Stimulated activated CD8-positive, alpha-beta memory T cell treated with anti-CD3 and anti-CD28 coated beads, Interleukin-12 subunit alpha, Interleukin-12 subunit beta, amount 100 ng/mL, for 1 hour (primary cell): ENCODE data around the gene EEF1G.
"Not testable (repeated sequence)": the region's sequence is repeated elsewhere in the genome, so short reads cannot be mapped to it uniquely, and the experiment has no call there.

Experiments used
- DNase-seq: peaks from one replicate; pipeline ENCODE4 v3.0.0-alpha.2; 2020; ENCODE audit warnings: low read depth

EEF1G gene

DNA sequence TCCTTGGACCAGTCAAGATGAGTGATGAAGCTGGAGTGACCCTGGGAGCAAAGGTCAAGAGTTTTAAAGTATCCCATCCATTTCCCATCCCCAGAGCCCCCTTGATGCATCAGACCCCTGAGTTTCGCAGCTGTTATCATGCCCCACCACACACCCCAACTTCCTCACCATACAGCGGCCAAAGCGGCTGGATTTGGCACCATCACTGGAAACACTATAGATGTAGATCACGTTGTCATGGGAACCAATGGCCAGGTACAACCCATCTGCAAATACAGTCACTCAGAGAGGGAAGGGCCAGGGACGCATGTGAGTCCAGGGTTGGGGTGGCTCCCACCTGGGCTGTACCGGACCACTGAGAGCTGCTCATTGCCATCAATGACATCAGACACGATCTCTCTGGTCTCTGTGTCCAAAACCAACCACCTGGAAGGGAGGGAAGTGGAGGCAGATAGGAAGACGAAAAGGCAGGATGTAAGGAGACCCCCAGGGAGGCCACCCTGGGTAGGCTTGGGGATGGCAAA lies 30.1 kb upstream of the EEF1G start:
- DNase-seq = no peak

GRCh38 chr11:62603072-62603408 lies 29.3 kb upstream of the EEF1G start:
- DNase-seq = no peak

DNA sequence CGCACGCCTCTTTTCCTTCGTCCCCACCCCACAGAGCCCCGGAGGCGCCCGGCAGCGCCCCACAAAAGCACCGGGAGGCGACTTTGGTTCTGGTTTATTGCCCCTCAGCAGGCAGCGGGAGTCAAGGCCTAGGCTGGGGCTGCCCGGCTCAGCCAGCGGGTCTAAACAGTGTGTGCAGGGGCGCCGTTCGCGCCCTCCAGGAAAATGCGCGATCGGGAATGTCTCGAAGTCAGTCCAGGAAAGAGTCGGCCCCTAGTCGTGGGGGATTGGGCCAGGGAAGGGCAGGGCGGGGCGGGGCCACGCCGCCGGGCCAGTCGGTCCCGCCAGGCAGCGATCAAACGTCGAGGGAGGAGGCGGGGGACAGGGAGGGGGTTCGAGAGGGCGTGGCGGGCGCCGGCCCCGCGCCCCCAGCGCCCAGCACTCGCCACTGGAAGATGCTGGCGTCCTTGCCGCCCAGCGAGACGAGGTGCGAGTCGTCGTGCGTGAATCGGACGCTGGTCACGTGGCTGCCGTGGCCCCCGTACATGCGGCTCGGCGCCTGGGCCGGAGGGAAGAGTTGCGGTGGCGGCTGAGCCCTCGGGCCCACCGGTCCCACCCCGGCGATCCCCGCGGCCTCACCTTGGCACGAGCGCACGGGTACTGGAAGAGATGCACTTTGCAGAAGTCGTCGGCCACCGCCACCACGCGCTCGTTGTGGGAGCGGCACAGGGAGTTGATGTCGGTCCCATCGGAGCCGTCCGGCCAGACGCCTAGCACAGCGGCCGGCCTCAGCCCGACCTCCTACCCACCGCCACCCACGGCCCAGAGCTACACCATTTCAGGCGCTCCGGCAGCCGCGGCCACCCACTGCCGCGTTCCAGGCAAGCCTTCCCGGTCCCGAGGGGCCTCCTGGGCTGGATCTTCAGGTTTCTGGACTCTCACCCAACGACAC lies 28.7 kb upstream of the EEF1G start:
- no peak for DNase-seq

DNA sequence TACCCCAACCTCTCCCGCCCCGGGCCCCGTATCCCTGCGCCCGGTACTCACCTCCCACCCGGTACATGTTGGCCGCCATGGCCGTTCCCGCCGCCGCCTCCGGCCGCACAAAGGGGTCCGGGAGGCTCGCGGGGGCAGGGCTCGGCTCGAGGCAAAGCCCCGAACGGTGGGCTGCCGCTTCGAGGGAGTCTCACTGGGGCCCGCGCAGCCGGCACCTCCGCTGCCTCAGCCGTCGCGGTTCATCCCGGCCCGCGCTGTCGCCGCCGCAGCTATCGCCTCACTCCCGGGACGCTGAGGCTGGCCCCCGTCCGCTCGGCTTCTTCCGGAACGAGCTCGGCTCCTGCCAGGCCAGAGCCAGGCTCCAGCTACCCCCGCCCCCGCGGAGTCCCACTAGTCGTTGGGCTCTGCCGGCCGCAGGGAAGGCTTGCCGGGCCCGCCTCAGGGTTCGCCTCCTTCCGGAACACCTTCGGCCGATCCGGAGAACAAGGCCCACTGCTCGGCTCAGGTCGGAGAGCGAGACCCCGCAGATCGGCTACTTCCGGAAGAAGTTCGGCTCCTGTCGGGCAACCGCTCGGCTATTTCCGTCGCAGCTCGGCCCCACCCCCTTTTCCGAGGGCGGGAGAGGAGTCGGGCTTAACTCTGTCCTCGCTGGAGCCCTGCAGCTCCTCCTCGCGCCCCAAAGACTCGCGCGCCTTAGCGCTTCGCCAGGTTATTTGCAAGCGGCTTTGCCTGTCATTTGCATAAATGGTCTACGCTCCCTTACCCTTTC lies 27.9 kb upstream of the EEF1G start, which contains the start of gene MTA2:
TSS of gene MTA2 (minus strand) at position 494 of the 769 bp plus-strand sequence. CDS start at position 79, 415 bp downstream.
- peak; percentile 98 for DNase-seq

GRCh38 chr11:62601122-62601371 lies 27.4 kb upstream of the EEF1G start:
- no peak for DNase-seq

GRCh38 chr11:62600367-62601121 lies 26.9 kb upstream of the EEF1G start:
- no peak for DNase-seq

GRCh38 chr11:62599901-62600300 lies 26.2 kb upstream of the EEF1G start:
- no peak for DNase-seq

GRCh38 chr11:62599069-62599696 lies 25.5 kb upstream of the EEF1G start:
- peak; percentile 88 for DNase-seq

DNA sequence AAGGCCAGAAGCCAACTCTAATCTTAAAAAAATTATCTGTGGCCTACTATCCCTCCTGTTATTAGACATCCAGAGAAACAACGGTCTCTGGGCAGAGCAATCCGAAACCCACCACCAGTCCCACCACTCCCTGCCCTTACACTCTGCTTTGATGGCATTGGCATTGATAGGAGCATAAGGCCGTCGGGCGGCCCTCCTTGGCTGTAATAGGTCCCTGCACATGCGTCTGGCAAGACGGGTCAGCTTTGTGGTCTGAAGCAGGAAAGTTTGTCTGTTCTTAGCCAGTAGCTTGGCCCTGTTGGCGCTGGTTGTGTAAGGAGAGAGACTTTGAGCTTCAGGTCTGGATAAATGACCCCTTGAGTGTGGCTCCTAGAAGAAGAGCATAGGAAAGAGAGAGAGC lies 21.4 kb upstream of the EEF1G start:
- DNase-seq = no peak

- peak; percentile 62 for DNase-seq
Measured at GRCh38 chr11:62593434-62594044, 19.8 kb upstream of the EEF1G start.

DNA sequence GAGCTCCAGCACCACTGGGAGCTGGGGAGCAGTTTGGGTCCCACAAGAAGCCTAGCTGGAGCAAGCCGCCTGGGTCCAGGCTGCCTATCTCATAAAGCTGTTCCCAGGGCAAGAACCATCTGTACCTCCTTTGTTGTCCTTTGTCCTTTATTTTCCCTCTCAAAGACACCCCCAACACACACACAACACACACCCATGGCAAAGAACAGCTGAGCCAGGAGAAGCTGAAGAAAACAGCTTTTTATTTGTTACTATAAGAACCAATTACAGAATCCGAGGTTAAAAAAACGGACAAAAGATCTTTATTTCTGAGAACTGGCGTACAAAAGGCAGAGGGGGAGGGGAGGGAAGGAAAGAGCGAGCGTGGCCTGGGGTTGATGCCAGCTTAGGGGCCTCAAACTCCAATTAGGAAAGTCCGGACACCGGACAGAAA lies 19.3 kb upstream of the EEF1G start:
- DNase-seq = no peak

- DNase-seq = no peak
Measured at GRCh38 chr11:62592146-62592815, 18.6 kb upstream of the EEF1G start.

GRCh38 chr11:62591448-62592145 lies 17.9 kb upstream of the EEF1G start, which contains the start of gene TUT1:
TSS of gene TUT1 (minus strand) at chr11:62591523. CDS start at chr11:62591485, 38 bp downstream.
- peak; percentile 94 for DNase-seq

- no peak for DNase-seq
Measured at GRCh38 chr11:62588966-62589637, 15.4 kb upstream of the EEF1G start.

DNA sequence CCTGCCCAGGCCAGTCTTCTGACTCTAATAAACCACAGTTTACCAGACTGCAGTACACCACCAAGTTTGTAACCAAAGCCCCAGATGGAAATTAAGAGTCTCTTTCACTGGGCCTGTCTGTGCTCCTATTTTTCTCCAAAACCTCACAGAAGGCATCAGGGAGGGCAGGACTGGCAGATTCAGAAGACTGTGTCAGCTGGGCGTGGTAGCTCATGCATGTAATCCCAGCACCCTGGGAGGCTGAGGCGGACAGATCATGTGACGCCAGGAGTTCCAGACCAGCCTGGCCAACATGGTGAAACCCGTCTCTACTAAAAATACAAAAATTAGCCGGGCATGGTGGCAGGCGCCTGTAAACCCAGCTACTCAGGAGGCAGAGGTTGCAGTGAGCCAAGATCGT lies 11.7 kb upstream of the EEF1G start:
- not testable (repeated sequence) for DNase-seq

GRCh38 chr11:62581735-62582134 lies 8.0 kb upstream of the EEF1G start:
- not testable (repeated sequence) for DNase-seq

DNA sequence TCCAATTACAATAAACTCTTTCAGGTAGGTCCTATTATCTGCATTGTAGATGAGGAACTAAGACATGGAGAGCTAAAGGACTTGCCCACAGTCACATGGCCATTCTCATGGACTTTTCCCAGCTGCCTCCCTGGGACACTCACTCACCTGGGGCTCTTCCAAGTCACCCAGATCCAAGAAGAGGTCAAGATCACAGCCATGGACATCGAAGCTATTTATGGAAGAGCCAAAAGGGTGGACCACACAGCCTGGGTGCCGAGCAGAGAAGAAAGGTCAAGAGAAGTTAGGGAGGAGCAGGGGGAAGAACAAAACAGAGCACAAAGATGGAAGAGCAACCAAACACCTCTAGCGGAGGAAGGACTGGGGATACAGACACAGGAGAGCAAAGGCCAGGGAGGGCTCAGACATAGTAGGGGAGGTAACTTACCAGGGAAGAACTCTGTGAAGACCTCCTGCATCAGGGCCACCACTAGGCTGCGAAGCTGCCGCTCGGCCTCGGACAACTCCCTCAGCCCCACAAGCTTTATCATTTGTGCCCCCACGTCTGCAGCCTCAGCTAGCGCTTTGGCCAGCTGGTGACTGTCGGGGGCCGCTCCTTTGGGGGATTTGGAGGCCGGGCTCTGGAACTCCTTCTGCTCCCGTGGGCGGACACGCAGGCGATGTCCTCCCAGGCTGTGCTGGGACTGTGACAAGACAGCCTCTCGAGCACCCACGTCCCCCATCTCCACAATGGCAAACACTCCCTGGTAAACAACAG lies 7.4 kb upstream of the EEF1G start:
- no peak for DNase-seq

DNA sequence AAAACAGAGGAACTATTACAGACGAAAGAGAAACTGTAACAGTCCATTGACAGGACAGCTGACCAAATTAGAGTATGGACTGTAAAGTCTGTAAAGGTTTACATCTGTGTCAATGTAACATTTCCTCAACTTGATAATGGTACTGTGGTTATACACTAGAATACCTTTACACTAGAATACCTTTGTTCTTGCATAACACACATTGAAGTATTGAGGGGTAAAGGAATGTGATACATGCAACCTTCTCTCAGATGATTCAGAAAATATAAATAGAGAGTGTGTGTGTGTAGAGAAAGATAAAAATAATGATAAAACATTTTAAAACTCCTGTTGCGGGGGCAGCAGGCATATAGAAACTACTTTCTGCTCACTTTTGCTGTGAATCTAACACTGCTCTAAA lies 5.6 kb upstream of the EEF1G start:
- DNase-seq = no peak

DNA sequence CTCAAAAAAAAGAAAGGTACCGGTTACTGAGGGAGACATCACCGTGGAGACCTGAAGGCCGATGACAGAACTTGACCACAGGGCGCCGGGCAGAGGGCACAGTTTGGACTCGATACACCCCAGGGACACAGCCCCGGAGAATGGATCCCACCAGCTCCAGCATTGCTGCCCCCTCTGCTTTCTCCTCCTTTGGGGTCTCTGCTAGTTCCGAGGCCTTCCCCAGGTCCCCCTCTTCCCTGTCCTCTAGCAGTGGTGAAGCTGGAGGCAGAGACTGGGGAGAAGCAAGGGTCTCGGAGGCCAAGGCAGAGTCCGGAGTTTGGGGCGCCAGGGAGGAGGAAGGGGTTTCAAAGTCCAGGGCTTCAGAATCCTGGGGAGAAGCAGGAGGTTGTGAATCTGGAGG lies 4.8 kb upstream of the EEF1G start:
- DNase-seq = no peak
